ENCODE results near the gene BSPRY.

GRCh38 chr9:113310538-113310937 is 38.8 kb upstream of the BSPRY start:
- TF ChIP-seq ERG (CRISPR knock-in tag; IDR thresholded peaks at IDR 0.05), result no peak
- TF ChIP-seq ATF2 (CRISPR knock-in tag; IDR thresholded peaks at IDR 0.05; ENCODE audit: borderline replicate concordance, low read depth), result no peak
- TF ChIP-seq ZNF138 (CRISPR knock-in tag; conservative IDR thresholded peaks at IDR 0.05), result no peak
- no peak for TF ChIP-seq PREB (CRISPR knock-in tag; IDR thresholded peaks at IDR 0.05; ENCODE audit: borderline replicate concordance)

Measured in WTC11 (cell line).